Osteocyte (in vitro differentiated cells): ENCODE results near the gene TBC1D1. TPM values are rescaled to one million over a fixed set of nuclear protein-coding genes. Genes with fewer than 3 reads are reported as not detected.

Source experiments
- DNase-seq: peaks from one replicate; pipeline ENCODE4 v3.0.0; 2021; ENCODE audit warnings: mixed read lengths; ENCODE audit not compliant: unreplicated experiment; ENCODE audit errors: extremely low spot score
- H3K27ac Mint-ChIP-seq: one replicate; pipeline ENCODE4 v1.8.0; 2021; ENCODE audit warnings: mild to moderate bottlenecking, mixed read lengths; ENCODE audit not compliant: unreplicated experiment
- H3K27me3 Mint-ChIP-seq: one replicate; pipeline ENCODE4 v1.8.0; 2021; ENCODE audit warnings: mixed read lengths; ENCODE audit not compliant: unreplicated experiment
- H3K36me3 Mint-ChIP-seq: one replicate; pipeline ENCODE4 v1.8.0; 2021; ENCODE audit warnings: mixed read lengths; ENCODE audit not compliant: unreplicated experiment
- H3K4me1 Mint-ChIP-seq: one replicate; pipeline ENCODE4 v1.8.0; 2021; ENCODE audit warnings: mixed read lengths; ENCODE audit not compliant: unreplicated experiment
- H3K4me3 Mint-ChIP-seq: one replicate; pipeline ENCODE4 v1.8.0; 2021; ENCODE audit warnings: mild to moderate bottlenecking, moderate library complexity, mixed read lengths; ENCODE audit not compliant: unreplicated experiment
- H3K9me3 Mint-ChIP-seq: one replicate; pipeline ENCODE4 v1.8.0; 2021; ENCODE audit warnings: mixed read lengths; ENCODE audit not compliant: unreplicated experiment
- total RNA-seq: library from RNA; stranded (reverse); gene quantifications from 2 replicates; pipeline ENCODE4 v1.2.1, GENCODE V29; 2021
- TF ChIP-seq, protein P1 (sequence below): fragments of 200-600 bp; sonication (generic); IDR thresholded peaks from 2 replicates; pipeline ENCODE4 v1.5.0; 2021; ENCODE audit warnings: antibody characterized with exemption, mild to moderate bottlenecking, moderate library complexity

Gene TBC1D1
- total RNA-seq, 1 donor from 2014 or later: 46.2 TPM

DNA sequence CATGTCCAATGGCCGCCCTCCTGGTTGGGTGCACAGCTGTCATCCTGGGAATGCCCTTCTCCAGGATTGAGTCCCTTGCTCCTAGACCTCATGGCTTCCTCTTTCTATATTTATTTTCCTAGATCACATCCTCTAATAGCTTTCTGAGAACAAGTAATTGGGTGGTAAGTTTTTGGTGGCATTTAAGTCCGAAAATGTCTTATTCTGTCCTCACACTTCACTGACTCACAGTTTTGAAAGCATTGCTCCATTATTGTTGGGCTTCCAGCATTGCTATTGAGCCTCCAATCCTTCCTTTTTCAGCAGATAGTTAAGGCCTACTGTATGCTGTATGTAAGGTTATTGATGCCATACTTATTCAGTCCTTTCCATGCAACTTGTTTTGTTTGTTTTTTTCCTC, 38.5 kb upstream of the TBC1D1 start:
- no peak overlapping the region for H3K4me3 Mint-ChIP-seq
- no peaks in the 10 kb centered on the region for H3K9me3 Mint-ChIP-seq
- no peaks in the 10 kb centered on the region for H3K27me3 Mint-ChIP-seq
- peaks cover 20% of the 10 kb centered on the region for H3K36me3 Mint-ChIP-seq
- no peak overlapping the region for H3K27ac Mint-ChIP-seq
- TF ChIP-seq, protein P1, sequence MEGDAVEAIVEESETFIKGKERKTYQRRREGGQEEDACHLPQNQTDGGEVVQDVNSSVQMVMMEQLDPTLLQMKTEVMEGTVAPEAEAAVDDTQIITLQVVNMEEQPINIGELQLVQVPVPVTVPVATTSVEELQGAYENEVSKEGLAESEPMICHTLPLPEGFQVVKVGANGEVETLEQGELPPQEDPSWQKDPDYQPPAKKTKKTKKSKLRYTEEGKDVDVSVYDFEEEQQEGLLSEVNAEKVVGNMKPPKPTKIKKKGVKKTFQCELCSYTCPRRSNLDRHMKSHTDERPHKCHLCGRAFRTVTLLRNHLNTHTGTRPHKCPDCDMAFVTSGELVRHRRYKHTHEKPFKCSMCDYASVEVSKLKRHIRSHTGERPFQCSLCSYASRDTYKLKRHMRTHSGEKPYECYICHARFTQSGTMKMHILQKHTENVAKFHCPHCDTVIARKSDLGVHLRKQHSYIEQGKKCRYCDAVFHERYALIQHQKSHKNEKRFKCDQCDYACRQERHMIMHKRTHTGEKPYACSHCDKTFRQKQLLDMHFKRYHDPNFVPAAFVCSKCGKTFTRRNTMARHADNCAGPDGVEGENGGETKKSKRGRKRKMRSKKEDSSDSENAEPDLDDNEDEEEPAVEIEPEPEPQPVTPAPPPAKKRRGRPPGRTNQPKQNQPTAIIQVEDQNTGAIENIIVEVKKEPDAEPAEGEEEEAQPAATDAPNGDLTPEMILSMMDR: no peak
- H3K4me1 Mint-ChIP-seq: no peaks in the 10 kb centered on the region
- DNase-seq: no peak

DNA sequence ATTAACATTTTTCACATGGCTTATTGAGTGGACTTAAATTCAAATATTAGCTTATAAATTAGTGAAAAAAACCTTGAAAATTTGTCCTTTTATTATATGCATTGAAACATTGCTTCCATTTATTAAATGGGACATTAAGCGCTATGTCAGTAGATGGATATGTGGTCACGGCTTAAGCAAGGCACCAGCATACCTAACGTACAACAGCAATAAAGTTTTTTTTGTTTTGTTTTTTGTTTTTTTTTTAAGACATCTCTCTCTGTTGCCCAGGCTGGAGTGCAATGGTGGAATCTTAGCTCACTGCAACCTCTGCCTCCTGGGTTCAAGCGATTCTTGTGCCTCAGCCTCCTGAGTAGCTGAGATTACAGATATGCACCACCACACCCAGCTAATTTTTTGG, 32.8 kb upstream of the TBC1D1 start:
- Mint-ChIP-seq H3K4me1 (no peaks in the 10 kb centered on the region), H3K27me3 (no peaks in the 10 kb centered on the region), H3K4me3 (no peak overlapping the region), H3K27ac (no peak overlapping the region), H3K9me3 (no peaks in the 10 kb centered on the region), H3K36me3 (peaks cover 16% of the 10 kb centered on the region)
- DNase-seq: no peak
- TF ChIP-seq, protein P1: no peak

DNA sequence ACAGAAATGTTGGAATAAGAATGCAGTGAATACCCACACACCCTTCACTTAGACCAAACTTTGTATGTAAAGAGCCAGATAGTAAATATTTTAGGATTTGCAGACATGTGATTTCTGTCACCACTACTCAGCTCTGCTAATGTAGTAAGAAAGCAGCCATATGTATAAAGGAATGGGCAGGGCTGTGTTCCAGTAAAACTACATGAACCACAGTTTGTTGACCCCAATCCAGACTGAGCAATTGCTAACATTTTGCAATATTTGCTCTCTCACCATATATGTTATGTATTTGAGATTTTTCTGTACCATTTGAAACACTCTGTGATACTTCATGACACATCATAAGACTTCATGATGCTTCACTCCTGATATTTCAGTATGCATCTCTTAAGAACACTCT, 32.0 kb upstream of the TBC1D1 start:
- Mint-ChIP-seq H3K4me3 (no peak overlapping the region), H3K4me1 (no peaks in the 10 kb centered on the region), H3K27me3 (no peaks in the 10 kb centered on the region), H3K9me3 (no peaks in the 10 kb centered on the region), H3K36me3 (peaks cover 14% of the 10 kb centered on the region), H3K27ac (no peak overlapping the region)
- TF ChIP-seq, protein P1: no peak
- DNase-seq: no peak

DNA sequence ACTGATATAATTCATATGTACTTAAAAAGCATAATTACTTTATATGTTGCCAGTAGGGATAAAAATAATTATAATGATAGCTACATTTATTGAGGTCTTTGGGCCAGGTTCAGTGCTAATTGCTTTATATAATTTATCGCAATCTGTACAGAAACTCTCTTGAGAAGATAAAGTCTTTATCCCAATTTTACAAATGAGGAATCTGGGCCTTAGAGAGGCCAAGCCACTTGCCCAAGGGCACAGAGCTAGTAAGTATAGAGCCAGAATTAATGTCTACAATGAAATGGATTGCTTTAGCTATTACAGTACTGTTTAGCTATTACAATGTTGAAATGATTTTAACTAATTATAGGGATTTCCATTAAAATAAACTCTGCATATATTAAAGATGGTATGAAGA, 30.6 kb upstream of the TBC1D1 start:
- DNase-seq: no peak
- TF ChIP-seq, protein P1: no peak
- no peak overlapping the region for H3K27ac Mint-ChIP-seq
- H3K4me3 Mint-ChIP-seq: no peak overlapping the region
- H3K9me3 Mint-ChIP-seq: no peaks in the 10 kb centered on the region
- H3K36me3 Mint-ChIP-seq: peaks cover 10% of the 10 kb centered on the region
- H3K4me1 Mint-ChIP-seq: peaks cover 3% of the 10 kb centered on the region
- H3K27me3 Mint-ChIP-seq: no peaks in the 10 kb centered on the region

DNA sequence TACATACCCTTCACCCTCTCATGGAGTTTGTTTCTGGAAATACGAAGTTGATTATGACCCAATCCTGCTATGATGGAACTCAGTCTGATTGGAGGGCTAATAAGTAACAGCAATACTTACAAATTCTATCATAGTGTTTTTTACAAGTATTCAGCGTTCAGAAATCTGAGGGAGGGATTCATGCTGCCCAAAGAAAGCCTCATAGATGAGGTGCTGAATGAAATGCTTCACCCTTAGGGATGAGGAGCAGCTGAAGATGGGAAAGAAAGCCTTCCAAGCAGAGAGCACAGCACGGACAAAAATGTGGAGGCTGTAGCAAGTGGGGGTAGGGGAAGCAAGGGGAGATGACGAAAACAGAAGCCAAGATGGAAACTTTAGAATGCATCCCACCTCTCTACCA, 27.9 kb upstream of the TBC1D1 start:
- Mint-ChIP-seq H3K36me3 (peaks cover 18% of the 10 kb centered on the region), H3K4me1 (peaks cover 8% of the 10 kb centered on the region), H3K27ac (no peak overlapping the region), H3K4me3 (no peak overlapping the region), H3K9me3 (peaks cover 7% of the 10 kb centered on the region), H3K27me3 (no peaks in the 10 kb centered on the region)
- TF ChIP-seq, protein P1: no peak
- DNase-seq: no peak
